ENCODE data around the gene ARL8B.

The ARL8B gene

GRCh38 chr3:5226783-5227182, 104.7 kb downstream of the ARL8B start:
- DNase-seq (ENCODE audit: low spot score), result peak; percentile 56
- in situ Hi-C loops (cut with MboI; ENCODE audit: low pct_unique_long_range_greater_than_20kb, low sequenced_read_pairs, unreplicated experiment), result no loop called here

GRCh38 chr3:5227812-5228211, 105.7 kb downstream of the ARL8B start:
- TF ChIP-seq CTCF (IDR thresholded peaks at IDR 0.05; ENCODE audit: extremely low read depth, insufficient read depth, missing control alignments), result no peak
- DNase-seq (ENCODE audit: low spot score), result no peak
- in situ Hi-C loops (cut with MboI; ENCODE audit: low pct_unique_long_range_greater_than_20kb, low sequenced_read_pairs, unreplicated experiment), result no loop called here

More at GRCh38 chr3:5226783-5227182, 104.7 kb downstream of the ARL8B start:
- peak; percentile 43 for TF ChIP-seq CTCF (IDR thresholded peaks at IDR 0.05; ENCODE audit: extremely low read depth, insufficient read depth, missing control alignments)

- in situ Hi-C loops (cut with MboI; ENCODE audit: low pct_unique_long_range_greater_than_20kb, low sequenced_read_pairs, unreplicated experiment), result no loop called here
- TF ChIP-seq CTCF (IDR thresholded peaks at IDR 0.05; ENCODE audit: extremely low read depth, insufficient read depth, missing control alignments), result no peak
- no peak for DNase-seq (ENCODE audit: low spot score)
These were observed 107.3 kb downstream of the ARL8B start for GRCh38 chr3:5229414-5229813.
